ENCODE results near the gene SYVN1. TPM values are rescaled to one million over a fixed set of nuclear protein-coding genes. Genes with fewer than 3 reads are reported as not detected.
"Not testable (repeated sequence)": the region's sequence is repeated elsewhere in the genome, so short reads cannot be mapped to it uniquely, and the experiment has no call there.

SYVN1 gene
- polyA plus RNA-seq, 2 of the 4 experiments (the other 2 are of a cell fraction) = 21.4 to 25.1 TPM

GRCh38 chr11:65180877-65181568, 46.7 kb upstream of the SYVN1 start:
- 3% methylated on average over 31 of the region's 60 CpGs for WGBS (ENCODE audit: missing lambda C conversion rate)
- H3K9me3 ChIP-seq = no peaks in the 10 kb centered on the region
- ChIA-PET POLR2A (interaction anchor here (0.6 to 3.5 kb wide), 6 partner anchors 10 to 81 kb away, joined by 3 to 28 read pairs (median 10); partner anchors contain the start of genes FAU, MRPL49, POLA2 and SYVN1), CTCF (interaction anchor here (0.7 to 3.9 kb wide), 27 partner anchors 12 to 135 kb away, joined by 3 to 22 read pairs (median 4); partner anchors contain the start of genes FAU, MRPL49, SPDYC and ZNHIT2)
- DNase-seq (ENCODE audit: low read depth in 1 of 2, low spot score in 1 of 2) (peak; percentile 76 to 77), FAIRE-seq (no peak), ATAC-seq (peak; percentile 83 to 85)
- peak overlapping the region; percentile 97 for H3K4me3 ChIP-seq
- H3K4me1 ChIP-seq = peaks cover 17% of the 10 kb centered on the region; the same call in 2 of the 3 replicates
- TF ChIP-seq REST (IDR thresholded peaks at IDR 0.05) (peak; percentile 75), KDM5A (IDR thresholded peaks at IDR 0.05) (peak; percentile 83), CTCF (IDR thresholded peaks at IDR 0.05) (peak; percentile 52), MAFK (IDR thresholded peaks at IDR 0.05; ENCODE audit: partially characterized antibody) (no peak), BCL3 (IDR thresholded peaks at IDR 0.05) (peak; percentile 46; the same call in 1 of the 3 replicates), MAZ (IDR thresholded peaks at IDR 0.05; ENCODE audit: borderline replicate concordance, low read depth, low read length) (0 out of 2 replicates have a peak, but pooled peaks have one; percentile 18), SMC3 (IDR thresholded peaks at IDR 0.05) (peak; percentile 62), CHD2 (IDR thresholded peaks at IDR 0.05; ENCODE audit: low read length, partially characterized antibody) (no peak), BHLHE40 (IDR thresholded peaks at IDR 0.05; ENCODE audit: low read depth, low read length) (no peak), RAD21 (conservative IDR thresholded peaks at IDR 0.05 in 1 of 2, IDR thresholded peaks at IDR 0.05 in 1 of 2) (peak; percentile 63 to 75), ZFP36 (IDR thresholded peaks at IDR 0.05; ENCODE audit: borderline replicate concordance, partially characterized antibody) (peak; percentile 34), CEBPB (IDR thresholded peaks at IDR 0.05) (0 out of 4 replicates have a peak, but pooled peaks of 1 of the 2 experiments have one; percentile 10), MAX (IDR thresholded peaks at IDR 0.05) (peak; percentile 56), PHF8 (IDR thresholded peaks at IDR 0.05; ENCODE audit: borderline replicate concordance, low read depth) (peak; percentile 62; the same call in 1 of the 2 replicates), JUN (IDR thresholded peaks at IDR 0.05) (0 out of 5 replicates have a peak, but pooled peaks of 1 of the 2 experiments have one; percentile 45)
- peak overlapping the region; percentile 97 for H3K4me2 ChIP-seq
- peak overlapping the region; percentile 99 for H3K27ac ChIP-seq

GRCh38 chr11:65174571-65175010, 40.3 kb upstream of the SYVN1 start:
- H3K9me3 ChIP-seq; H3K4me3 ChIP-seq; H3K4me1 ChIP-seq; DNase-seq (ENCODE audit: low read depth in 1 of 2, low spot score in 1 of 2); ATAC-seq; H3K27ac ChIP-seq; H3K4me2 ChIP-seq; POLR2A ChIA-PET; FAIRE-seq: not testable (repeated sequence)
- CTCF ChIA-PET = interaction anchor here (0.6 to 1.9 kb wide), 5 partner anchors 15 to 100 kb away, joined by 3 to 5 read pairs (median 3); no protein-coding TSS in a partner anchor
- 51% methylated on average over 2 of the region's 2 CpGs for WGBS (ENCODE audit: missing lambda C conversion rate)
